ENCODE measurements around the gene MUC4. TPM values are rescaled to one million over a fixed set of nuclear protein-coding genes. Genes with fewer than 3 reads are reported as not detected.
"Not testable (repeated sequence)": the region's sequence is repeated elsewhere in the genome, so short reads cannot be mapped to it uniquely, and the experiment has no call there.

Gene MUC4
- total RNA-seq, 1 donor from 2014 or later, result 1.7 TPM

- DNase-seq (ENCODE audit: low spot score), result no peak
Measured at GRCh38 chr3:195761123-195761566, 50.6 kb downstream of the MUC4 start.

- DNase-seq (ENCODE audit: low spot score), result no peak
Measured at GRCh38 chr3:195760345-195761122, 51.2 kb downstream of the MUC4 start.

DNA sequence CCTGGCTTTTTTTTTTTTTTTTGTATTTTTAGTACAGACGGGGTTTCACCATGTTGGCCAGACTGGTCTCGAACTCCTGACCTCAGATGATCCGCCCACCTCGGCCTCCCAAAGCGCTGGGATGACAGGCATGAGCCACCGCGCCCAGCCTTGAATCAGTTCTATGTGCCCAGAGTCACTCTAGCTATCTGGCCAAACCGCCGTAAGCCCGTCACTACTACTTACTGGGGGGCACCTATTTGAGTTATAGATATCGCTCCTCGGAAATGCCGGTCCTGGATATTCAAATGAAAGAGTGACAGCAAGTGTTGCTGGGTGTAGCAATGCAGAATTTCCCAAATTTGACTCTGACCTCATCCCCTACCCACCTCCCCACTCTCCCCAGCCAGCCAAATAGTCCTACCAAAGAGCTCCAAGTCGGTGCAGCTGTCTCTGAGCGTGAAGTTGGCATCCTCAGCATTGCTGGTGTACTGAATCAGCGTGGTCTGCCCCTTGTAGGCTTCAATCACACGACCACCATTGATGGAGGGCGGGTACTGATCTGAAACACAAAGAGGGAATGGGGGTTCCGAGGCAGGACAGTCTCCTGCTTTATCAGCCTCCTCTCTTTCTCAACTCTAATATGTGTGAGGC is 52.9 kb downstream of the MUC4 start:
- DNase-seq (ENCODE audit: low spot score), result no peak

- DNase-seq (ENCODE audit: low spot score), result no peak
Measured at GRCh38 chr3:195757827-195758226, 53.9 kb downstream of the MUC4 start.

DNA sequence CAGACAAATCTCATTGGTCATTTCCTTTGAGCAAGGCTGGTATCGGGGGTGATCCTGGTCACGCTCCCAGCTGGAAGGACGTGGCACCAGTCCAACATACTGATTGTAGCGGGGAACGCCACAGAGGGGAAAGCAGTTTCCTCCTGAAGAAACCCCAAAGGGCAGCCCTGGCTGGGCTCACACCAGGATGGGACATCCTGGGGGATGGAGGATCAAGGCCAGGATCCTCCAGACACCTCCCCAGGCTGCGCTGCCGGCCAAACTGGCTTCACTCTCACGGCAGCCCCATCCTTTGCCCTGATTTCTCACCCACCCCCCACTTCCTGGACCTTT is 54.3 kb downstream of the MUC4 start:
- DNase-seq (ENCODE audit: low spot score), result no peak

- no peak for DNase-seq (ENCODE audit: low spot score)
Measured at GRCh38 chr3:195755791-195756676, 55.7 kb downstream of the MUC4 start.

DNA sequence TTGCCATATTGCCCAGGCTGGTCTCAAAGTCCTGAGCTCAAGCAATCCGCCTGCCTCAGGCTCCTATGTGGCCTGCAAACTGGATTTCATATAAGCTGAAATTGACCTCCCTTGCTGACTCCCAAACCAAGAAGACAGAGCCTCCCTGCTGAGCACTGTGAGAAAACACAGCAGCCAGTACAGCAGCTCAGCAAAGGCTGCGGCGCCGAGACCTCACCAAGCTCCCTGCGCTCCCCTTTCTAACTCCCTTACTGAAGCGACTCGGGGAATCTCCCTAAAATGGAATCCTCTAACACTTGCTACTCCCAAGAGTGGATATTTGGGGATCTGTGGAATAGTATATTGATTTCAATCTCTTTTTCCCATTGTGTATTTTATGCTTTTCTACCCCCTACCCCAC is 56.3 kb downstream of the MUC4 start:
- no peak for DNase-seq (ENCODE audit: low spot score)

GRCh38 chr3:195754906-195755305 is 56.8 kb downstream of the MUC4 start:
- no peak for DNase-seq (ENCODE audit: low spot score)

DNA sequence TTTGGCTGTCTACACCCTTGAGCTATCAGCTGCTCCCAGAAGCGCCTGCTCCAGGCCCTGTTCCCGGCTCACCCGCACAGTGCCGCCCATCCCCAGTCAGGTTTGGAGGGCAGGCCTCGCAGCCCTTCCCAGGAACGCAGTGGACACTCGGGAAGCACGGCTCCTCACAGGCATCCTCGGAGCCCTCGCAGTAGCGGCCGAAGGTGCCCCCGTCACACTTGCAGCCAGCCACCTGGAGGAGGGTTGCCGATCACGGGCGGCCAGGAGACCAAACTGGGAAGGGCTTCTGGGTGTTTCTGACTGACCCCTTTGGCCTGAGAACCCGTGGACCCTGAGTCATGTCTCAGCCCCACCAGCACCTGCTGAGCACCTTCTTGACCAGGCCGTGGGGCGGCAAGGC is 57.6 kb downstream of the MUC4 start:
- DNase-seq (ENCODE audit: low spot score), result no peak

- no peak for DNase-seq (ENCODE audit: low spot score)
Measured at GRCh38 chr3:195753581-195753980, 58.1 kb downstream of the MUC4 start.

DNA sequence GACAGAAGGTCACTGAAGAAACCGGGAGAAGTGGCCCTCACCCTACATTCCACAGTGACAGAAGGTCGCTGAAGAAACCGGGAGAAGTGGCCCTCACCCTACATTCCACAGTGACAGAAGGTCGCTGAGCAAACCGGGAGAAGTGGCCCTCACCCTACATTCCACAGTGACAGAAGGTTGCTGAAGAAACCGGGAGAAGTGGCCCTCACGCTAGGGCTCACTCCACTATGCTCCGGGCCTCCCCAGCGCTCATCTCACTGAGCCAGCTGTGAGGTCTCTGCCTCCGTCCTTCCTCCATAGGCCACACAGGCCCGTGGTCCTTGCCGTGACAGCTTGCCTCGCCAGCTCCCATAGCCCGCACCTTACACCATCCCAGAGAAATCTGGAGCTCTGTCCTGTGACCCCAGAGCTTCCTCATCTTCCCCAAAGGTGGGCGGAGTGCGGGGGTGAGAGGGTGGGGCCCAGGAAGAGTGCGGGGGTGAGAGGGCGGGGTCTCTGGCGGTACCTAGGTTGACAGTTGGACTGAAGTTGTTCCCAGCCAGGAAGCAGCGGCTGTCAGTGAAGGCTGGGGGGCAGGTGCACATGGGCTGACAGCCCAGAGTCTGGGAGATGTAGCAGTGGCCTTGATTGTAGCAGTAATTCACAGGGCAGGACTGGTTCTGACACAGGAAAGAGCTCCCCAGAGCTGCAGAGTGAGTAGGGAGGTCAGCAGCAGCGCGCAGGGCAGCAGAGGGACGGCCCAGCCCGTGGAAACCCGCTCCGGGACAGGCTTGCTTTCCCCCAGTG is 59.0 kb downstream of the MUC4 start:
- no peak for DNase-seq (ENCODE audit: low spot score)

- DNase-seq (ENCODE audit: low spot score), result no peak
Measured at GRCh38 chr3:195752066-195752465, 59.7 kb downstream of the MUC4 start.

DNA sequence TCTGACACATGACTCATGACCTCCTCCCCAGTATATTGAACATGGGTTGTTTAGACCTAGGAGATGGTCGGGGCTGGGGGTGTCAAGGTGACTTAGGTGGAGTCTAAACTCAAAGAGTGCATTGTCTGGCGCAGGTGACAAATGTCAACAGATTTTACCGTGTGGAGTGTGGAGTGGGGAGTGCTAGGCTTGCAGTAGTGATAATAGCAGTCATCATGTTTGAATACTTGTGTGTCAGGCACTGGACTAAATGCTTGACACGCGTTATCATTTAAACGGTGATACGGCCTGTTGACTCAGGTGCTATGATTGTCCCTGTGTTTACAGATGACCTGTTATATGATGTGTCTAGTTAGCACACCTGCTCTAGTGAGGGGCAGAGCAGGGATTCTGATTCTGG is 60.2 kb downstream of the MUC4 start:
- DNase-seq (ENCODE audit: low spot score), result no peak

- DNase-seq (ENCODE audit: low spot score), result no peak
Measured at GRCh38 chr3:195750797-195751520, 60.8 kb downstream of the MUC4 start.

DNA sequence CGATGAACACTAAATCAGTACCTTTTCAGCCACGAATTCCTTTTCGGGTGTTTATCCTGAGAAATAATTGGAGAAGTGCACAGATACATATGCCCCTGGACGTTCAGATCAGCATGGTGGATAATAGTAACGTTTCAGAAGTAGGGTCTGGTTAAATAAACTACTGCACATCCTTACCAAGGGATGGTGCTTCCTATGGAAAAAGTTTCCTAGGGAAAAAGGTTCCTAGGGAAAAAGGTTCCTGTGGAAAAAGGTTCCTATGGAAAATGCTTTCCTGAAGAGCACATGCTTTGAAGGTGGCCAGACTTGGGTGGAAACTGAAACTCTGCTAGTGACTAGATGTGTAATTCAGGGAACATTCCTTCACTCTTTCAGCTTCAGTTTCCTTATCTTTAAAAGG is 62.6 kb downstream of the MUC4 start:
- DNase-seq (ENCODE audit: low spot score), result not testable (repeated sequence)

GRCh38 chr3:195748661-195749060 is 63.1 kb downstream of the MUC4 start:
- DNase-seq (ENCODE audit: low spot score), result no peak

GRCh38 chr3:195746751-195747150 is 65.0 kb downstream of the MUC4 start:
- DNase-seq (ENCODE audit: low spot score), result no peak

GRCh38 chr3:195746346-195746745 is 65.4 kb downstream of the MUC4 start:
- no peak for DNase-seq (ENCODE audit: low spot score)

DNA sequence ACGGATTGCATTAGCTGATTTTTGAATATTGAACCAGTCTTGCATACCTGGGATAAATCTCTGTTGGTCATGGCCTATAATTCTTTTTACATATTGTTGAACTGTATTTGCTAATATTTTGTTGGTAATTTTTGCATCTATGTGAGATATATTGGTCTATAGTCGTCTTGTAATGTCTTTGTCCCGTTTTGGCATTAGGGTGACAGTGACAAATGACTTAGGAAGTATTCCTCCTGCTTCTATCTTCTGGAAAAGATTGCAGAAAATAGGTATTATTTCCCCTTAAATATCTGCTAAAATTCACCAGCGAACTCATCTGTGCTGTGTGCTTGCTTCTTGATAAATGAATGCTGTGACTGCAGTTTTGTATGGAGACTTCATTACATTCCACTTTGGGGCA is 67.3 kb downstream of the MUC4 start:
- DNase-seq (ENCODE audit: low spot score), result no peak

DNA sequence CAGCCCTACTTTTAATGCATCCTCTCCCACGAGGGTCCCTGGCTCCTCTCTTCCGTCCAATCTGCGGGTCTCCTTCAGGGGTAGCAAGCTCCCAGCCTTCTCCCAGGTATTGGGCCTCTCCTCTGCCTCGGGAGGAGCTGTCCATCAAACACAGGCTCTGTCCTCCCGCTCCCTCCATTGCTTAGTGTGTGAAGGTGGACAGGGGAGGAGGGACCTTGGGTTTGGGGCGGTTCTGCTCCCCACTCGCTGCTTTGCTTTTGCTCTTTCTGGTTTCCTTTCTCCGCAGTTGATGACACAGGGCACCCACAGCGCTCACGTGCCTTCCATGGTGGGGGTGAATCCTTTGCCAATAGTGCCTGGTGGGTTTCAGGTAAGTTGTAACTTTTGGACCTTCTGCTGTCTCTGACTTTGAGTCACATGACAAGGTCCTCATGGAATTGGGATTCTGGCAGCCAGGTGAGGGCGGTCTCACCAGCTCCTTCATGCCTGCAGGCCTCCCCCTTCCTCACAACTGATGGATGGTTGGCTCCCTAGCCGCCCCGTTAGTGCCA is 72.1 kb downstream of the MUC4 start:
- no peak for DNase-seq (ENCODE audit: low spot score)
